ENCODE measurements around the gene CDK5R2. TPM values are rescaled to one million over a fixed set of nuclear protein-coding genes. Genes with fewer than 3 reads are reported as not detected.

The CDK5R2 gene
- total and polyA plus RNA-seq, 2 of the 13 experiments (the other 11 are each of a cell fraction or from before 2014, with no cell fraction given): not detected

DNA sequence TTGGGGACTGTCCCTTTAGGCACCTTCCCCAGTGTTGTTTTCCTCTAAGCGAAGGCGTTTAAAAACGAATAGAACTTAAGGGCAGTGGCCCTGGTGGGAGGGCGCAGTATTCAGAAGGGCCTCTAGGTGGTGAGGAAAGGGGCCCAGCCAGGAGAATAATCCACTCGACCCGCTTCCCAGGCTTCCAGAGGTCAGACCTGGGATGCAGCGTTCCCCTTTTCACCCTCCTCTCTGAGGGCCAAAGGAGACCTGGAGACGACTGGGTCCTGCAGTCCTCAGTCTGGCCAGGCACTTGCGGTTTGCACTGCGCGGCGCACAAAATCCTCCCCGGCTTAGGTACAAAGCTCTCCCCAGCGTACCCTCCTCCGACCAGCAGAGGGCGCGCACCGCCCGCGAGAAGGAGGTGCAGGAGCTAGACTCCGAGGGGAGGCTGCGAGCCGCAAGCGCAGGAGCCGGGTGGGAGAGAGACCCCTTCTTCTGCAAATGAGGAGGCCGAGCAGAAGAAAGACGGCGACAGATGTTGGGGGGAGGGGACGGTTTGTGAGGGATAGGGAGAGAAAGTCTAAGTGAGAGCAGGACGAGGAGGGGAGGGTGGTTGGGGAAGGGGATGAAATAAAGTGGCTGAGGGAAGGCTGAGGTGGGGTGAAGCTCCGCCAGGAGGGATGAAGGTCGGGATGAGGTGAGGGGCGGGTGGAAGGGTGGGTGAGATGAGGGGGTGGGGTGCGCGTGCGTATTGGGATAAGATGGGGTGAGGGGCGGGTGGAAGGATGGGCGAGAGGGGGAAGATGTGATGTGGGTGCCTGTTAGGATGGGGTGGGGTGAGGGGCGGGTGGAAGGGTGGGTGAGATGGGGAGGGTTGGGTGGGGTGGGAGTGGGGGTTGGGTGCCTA, 20.6 kb downstream of the CDK5R2 start (continued):
- TF ChIP-seq, protein P1, sequence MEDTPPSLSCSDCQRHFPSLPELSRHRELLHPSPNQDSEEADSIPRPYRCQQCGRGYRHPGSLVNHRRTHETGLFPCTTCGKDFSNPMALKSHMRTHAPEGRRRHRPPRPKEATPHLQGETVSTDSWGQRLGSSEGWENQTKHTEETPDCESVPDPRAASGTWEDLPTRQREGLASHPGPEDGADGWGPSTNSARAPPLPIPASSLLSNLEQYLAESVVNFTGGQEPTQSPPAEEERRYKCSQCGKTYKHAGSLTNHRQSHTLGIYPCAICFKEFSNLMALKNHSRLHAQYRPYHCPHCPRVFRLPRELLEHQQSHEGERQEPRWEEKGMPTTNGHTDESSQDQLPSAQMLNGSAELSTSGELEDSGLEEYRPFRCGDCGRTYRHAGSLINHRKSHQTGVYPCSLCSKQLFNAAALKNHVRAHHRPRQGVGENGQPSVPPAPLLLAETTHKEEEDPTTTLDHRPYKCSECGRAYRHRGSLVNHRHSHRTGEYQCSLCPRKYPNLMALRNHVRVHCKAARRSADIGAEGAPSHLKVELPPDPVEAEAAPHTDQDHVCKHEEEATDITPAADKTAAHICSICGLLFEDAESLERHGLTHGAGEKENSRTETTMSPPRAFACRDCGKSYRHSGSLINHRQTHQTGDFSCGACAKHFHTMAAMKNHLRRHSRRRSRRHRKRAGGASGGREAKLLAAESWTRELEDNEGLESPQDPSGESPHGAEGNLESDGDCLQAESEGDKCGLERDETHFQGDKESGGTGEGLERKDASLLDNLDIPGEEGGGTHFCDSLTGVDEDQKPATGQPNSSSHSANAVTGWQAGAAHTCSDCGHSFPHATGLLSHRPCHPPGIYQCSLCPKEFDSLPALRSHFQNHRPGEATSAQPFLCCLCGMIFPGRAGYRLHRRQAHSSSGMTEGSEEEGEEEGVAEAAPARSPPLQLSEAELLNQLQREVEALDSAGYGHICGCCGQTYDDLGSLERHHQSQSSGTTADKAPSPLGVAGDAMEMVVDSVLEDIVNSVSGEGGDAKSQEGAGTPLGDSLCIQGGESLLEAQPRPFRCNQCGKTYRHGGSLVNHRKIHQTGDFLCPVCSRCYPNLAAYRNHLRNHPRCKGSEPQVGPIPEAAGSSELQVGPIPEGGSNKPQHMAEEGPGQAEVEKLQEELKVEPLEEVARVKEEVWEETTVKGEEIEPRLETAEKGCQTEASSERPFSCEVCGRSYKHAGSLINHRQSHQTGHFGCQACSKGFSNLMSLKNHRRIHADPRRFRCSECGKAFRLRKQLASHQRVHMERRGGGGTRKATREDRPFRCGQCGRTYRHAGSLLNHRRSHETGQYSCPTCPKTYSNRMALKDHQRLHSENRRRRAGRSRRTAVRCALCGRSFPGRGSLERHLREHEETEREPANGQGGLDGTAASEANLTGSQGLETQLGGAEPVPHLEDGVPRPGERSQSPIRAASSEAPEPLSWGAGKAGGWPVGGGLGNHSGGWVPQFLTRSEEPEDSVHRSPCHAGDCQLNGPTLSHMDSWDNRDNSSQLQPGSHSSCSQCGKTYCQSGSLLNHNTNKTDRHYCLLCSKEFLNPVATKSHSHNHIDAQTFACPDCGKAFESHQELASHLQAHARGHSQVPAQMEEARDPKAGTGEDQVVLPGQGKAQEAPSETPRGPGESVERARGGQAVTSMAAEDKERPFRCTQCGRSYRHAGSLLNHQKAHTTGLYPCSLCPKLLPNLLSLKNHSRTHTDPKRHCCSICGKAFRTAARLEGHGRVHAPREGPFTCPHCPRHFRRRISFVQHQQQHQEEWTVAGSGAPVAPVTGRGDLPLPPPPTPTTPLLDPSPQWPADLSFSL (CRISPR knock-in tag; IDR thresholded peaks at IDR 0.05): no peak
- TF ChIP-seq ZNF468 (CRISPR knock-in tag; IDR thresholded peaks at IDR 0.05) (no peak), TSC22D2 (CRISPR knock-in tag; IDR thresholded peaks at IDR 0.05; ENCODE audit: borderline replicate concordance) (0 out of 2 replicates have a peak, but pooled peaks have one; percentile 33), PITX1 (CRISPR knock-in tag; IDR thresholded peaks at IDR 0.05) (peak; percentile 76; the same call in 1 of the 2 replicates), AHDC1 (CRISPR knock-in tag; IDR thresholded peaks at IDR 0.05; ENCODE audit: borderline replicate concordance) (no peak), ZBTB7A (CRISPR knock-in tag; IDR thresholded peaks at IDR 0.05) (peak; percentile 45; the same call in 1 of the 2 replicates), XRCC5 (optimal IDR thresholded peaks at IDR 0.05; ENCODE audit: low read length) (peak; percentile 96), ZNF691 (CRISPR knock-in tag; IDR thresholded peaks at IDR 0.05; ENCODE audit: borderline replicate concordance, low read depth) (peak; percentile 40; the same call in 1 of the 2 replicates), BHLHE40 (IDR thresholded peaks at IDR 0.05; ENCODE audit: low read length) (0 out of 2 replicates have a peak, but pooled peaks have one; percentile 23), FOXA1 (IDR thresholded peaks at IDR 0.05) (no peak), FOXA1 (CRISPR knock-in tag; IDR thresholded peaks at IDR 0.05) (peak; percentile 15; the same call in 1 of the 2 replicates), TCF7L2 (IDR thresholded peaks at IDR 0.05; ENCODE audit: low read depth, low read length) (no peak)
